Middle frontal gyrus (tissue), 1 donor: ENCODE results near the gene MAEA.

ENCODE experiments used
- DNase-seq: peaks from one replicate; pipeline ENCODE4 v3.0.0-alpha.2; 2015; ENCODE audit warnings: low spot score; ENCODE audit errors: extremely low spot score

Gene MAEA

DNA sequence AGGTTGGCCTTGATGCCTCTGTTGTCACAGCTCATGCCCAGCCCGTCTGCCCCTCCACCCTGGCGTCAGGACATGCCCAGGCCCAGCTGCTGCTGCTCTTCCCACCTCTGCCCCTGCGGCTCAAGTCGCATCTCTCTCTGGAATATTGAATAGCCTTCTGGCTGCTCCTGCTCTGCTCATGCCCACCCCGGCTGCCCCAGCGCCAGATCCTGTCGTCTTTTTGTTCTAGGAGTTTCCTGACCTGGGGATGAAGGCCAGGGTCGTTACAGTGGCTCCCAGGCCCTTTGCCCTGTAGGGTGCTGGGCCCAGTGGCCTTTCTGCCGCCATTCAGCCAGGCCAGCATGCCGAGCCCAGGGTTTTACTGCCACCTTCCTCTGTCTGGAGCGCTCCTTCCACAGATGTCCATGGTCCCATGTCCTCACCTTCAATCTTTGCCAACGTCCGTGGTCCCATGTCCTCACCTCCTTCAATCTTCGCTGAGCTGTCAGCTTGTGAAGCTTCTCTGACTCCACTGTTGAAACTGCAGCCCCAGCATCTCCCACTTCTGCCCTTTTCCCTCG is 9.7 kb downstream of the MAEA start:
- no peak for DNase-seq

- peak; percentile 35 for DNase-seq
Observed at GRCh38 chr4:1300466-1301455, 11.1 kb downstream of the MAEA start.

DNA sequence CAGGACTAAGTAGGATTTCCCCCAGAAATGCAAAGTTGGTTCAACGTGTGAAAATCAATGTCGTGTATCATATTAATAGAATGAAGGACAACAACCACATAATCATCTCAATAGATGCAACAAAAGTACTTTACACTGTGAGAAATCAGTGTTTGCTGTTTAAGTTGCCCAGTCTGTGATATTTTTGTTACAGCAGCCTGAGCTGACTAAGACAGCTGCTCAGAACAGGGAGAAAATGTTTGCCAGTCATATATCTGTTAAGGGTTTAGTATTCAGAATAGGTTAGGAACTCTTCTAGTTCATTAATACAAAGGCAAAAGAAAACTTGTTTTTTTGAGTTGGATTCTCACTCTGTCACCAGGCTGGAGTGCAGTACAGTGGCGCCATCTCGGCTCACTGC is 12.5 kb downstream of the MAEA start:
- DNase-seq, result no peak

DNA sequence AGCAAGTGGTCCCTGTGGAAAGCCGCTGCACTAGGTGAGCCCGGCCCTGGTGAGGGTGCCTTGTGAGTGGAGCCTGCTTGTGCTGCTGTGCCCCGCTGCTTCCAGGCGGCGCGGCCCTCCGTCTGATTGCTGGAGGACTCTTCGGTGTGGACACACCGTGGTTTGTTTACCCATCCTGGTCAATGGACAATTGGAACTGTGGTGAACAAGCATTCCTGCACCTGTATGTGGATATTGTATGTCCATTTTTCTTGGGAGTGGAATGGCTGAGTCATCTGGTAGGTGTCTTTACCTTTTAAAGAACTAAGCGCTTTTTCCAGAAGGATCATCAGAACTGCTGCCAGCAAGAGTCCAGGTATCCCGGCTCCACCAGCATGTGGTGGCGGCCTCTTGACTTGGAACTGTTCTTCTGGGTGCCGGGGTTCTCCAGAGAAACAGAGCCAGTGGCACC is 15.6 kb downstream of the MAEA start:
- DNase-seq, result no peak

DNA sequence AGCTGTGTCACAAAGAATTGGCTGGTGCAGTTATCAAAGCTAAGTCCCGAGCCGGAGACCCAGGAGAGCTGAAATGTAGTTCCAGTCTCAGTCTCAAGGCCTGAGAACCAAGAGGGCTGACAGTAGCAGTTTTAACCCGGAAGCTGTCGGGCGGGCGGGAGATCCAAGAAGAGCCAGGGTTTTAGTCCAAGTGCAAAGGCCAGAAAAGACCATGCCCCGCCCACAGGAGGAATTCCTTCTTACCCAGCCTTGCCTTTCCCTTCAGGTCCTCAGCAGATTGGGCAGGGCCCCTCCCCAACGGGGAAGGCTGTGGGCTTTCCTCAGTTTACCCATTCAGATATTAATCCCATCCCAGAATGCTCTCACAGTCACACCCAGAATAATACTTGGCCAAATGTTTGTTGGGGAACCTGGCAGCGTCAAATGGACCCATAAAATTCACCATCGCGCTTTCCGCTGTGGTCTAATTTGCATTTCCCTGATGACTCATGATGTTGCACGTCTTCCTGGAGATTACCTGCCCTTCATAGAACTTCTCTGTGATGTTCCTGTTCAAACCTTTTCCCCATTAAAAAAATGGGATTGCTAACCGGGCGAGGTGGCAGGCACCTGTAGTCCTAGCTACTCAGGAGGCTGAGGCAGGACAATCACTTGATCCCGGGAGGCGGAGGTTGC is 16.2 kb downstream of the MAEA start:
- DNase-seq, result no peak

DNA sequence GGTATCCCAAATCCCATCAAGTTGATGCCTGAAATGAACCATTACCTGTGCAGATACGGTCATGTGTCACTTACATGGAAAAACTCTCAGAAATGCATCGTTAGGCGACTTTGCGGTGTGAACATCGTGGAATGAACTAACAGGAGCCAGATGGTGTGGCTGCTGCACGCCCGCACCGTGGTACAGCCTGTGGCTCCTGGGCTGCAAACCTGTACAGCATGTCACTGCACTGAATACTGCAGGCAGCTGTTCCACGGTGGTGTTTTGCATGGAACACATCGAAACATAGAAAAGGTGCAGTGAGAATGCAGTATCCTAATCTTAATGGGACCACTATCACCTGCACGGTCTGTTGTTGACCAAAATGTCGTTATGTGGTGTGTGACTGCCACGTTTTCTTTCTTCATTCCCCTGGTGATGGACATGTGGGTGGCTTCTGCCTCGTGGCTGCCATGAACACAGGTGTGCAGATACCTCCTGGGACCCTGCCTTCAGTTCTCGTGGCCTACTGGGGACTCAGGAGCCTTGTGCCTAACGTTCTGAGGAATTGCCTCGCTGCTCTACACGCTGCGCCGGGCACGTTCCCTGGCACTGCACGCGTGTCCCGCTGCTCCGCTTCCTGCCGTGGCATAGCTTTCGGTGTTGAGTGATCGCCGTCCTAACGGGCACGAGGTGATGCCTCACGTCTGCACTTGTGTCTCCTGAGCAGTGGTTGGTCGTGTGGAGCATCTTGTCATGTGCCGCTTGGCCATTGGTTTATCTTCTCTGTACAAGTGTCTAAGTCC is 18.5 kb downstream of the MAEA start:
- DNase-seq, result no peak

DNA sequence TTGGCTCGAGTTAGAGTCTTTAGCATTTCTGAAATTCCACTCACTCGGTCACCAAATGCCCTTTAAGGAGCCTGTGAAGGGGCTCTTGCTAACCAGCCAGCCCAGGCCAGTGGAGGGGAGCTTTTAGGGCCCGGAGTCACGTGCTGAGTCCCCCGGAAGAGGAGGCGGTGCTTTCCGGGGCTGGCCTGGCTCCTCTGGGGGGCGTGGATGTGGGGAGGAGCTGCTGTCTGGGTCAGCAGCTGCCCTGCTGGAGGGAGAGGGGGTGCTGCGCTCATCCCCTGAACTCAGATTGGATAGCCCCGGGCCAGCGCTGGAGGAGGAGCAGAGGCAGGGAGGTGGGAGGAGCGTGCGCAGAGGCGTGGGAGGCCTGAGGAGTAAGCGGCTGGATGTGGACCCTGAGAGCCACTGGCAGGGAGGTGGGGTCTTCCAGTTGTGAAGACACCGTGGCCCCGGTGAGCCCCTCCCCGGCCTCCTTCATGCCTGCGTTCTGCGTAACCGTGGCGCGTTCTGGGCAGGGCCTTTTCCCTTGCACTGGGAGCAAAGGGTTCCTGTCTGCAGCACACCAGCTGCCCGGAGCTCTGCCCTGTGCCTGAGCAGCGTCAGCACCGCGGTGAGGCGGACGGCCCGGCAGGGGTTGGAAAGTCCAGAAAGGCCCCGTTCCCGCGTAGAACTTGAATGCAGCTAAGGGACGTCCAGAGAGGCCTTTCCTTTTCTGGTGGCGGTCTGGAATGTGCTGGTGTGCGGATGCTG is 19.7 kb downstream of the MAEA start:
- DNase-seq, result peak; percentile 65

GRCh38 chr4:1310031-1310795 is 20.5 kb downstream of the MAEA start:
- no peak for DNase-seq

DNA sequence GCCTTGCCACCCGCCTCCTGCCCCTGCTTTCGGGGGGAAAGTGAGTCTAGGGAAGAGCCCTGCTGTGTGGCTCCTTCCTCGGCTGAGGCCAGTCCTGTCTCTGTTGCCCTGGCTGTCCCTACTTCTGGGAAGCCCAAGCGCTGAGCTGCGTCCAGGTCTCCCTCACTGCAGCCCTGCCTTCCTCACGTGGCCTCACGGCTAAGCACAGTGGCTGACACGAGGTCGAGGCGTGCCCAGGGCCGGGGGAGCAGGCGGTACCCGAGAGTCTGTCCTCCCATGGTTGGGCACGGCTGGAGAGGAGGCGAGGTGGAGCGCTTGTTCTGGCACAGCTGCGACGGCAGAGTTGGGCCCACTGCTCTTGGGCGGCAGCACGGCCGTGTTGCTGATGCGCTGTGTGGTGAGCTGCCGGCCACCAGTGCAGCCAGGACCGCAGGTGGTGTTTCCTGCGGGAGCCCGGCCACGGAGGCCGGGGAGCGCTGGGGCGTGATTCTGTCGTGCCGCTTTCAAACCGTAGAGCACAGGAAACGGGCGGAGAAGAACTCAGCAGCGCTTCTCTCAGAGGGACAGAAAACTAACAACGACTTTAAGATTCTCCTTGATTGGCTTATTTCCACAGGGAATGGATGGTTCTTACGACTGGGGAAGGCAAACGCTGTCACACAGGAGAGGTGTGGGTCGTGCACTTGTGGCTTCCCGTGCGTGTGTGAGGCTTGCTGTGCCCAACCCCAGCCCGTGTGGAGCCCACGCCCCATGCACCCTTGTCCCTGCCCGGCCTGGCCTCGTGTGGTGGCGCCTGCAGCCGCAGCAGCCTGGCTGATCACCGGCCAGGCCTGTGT is 21.3 kb downstream of the MAEA start:
- no peak for DNase-seq

DNA sequence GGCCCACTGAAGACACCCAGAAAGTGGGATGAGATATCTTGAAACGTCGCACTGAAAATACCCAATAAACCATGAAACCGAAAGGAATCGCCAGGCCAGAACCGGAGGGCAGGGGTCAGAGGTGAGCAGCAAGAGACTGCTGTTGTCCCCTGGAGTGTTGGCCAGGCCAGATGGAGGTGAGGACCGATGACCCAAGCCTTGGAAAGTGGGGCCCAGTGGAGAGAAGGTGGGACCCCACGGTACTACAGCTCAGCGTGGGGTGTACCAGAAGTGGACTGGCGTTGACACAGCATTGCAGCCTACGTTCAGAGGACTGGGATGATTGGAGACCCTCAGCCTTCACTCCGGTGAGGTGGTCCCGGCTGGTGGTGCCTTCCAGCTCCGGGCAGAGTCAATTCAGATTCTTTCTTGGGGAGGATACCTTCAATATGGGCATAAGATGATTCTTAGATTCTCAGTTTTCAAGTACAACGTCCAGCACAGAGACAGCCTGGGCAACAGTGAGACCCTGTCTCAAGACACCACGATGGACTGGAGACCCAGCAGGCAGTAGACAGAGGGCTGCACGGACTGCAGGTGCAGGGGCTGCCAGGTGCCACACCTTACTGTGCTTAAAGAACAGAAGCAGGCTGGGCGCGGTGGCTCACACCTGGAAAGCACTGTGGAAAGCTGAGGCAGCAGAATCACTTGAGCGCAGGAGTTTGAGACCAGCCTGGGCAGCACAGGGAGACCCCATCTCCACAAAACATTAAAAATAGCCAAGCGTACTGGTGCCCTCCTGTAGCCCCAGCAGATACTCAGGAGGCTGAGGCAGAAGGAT is 23.3 kb downstream of the MAEA start:
- DNase-seq, result no peak

- DNase-seq, result no peak
Observed at GRCh38 chr4:1315306-1315705, 25.6 kb downstream of the MAEA start.

GRCh38 chr4:1315836-1316536 is 26.3 kb downstream of the MAEA start:
- DNase-seq, result no peak

GRCh38 chr4:1316537-1317168 is 27.0 kb downstream of the MAEA start:
- DNase-seq, result no peak

GRCh38 chr4:1317177-1318045 is 27.7 kb downstream of the MAEA start:
- DNase-seq, result no peak

GRCh38 chr4:1318046-1318375 is 28.3 kb downstream of the MAEA start:
- no peak for DNase-seq
